CD4-positive, alpha-beta memory T cell (primary cell): ENCODE data around the gene COL5A2. TPM values are rescaled to one million over a fixed set of nuclear protein-coding genes. Genes with fewer than 3 reads are reported as not detected.

Experiments used
- CTCF ChIA-PET: fragments of 350-600 bp; sonication (Branson Sonifier 250); formaldehyde crosslinking; loops from one replicate; lab custom pipeline; 2021; ENCODE audit warnings: inconsistent platforms; ENCODE audit not compliant: partially characterized antibody; lab: Charles Lee
- POLR2A ChIA-PET: fragments of 350-600 bp; sonication (Branson Sonifier 250); formaldehyde crosslinking; loops from one replicate; lab custom pipeline; 2021; ENCODE audit not compliant: partially characterized antibody; lab: Charles Lee
- DNase-seq, 5 donors: peaks; one replicate each; pipeline versions ENCODE4 v3.0.0 to v3.0.0-alpha.2; 2020 to 2022; ENCODE audit warnings: mixed read lengths in 1 of 5
- H3K27ac ChIP-seq: one replicate; pipeline ENCODE4 v1.7.0; 2013; ENCODE audit warnings: low read depth, low read length
- H3K27me3 ChIP-seq: 2 replicates; pipeline ENCODE4 v1.7.0; 2013; ENCODE audit warnings: mild to moderate bottlenecking, low read length, moderate library complexity; ENCODE audit not compliant: insufficient read depth
- H3K36me3 ChIP-seq: 2 replicates; pipeline ENCODE4 v1.7.0; 2013; ENCODE audit warnings: mild to moderate bottlenecking, low read length, moderate library complexity; ENCODE audit not compliant: insufficient read depth
- H3K4me1 ChIP-seq: 2 replicates; pipeline ENCODE4 v1.7.0; 2013; ENCODE audit warnings: mild to moderate bottlenecking, low read length, moderate library complexity; ENCODE audit not compliant: insufficient read depth
- H3K4me3 ChIP-seq, 2 donors: one replicate each; pipeline ENCODE4 v1.7.0; 2013; ENCODE audit warnings: low read length in 2 of 2, mild to moderate bottlenecking in 1 of 2
- H3K9me3 ChIP-seq, 2 donors: one replicate each; pipeline ENCODE4 v1.7.0; 2013; ENCODE audit warnings: low read length in 2 of 2, control low read depth in 1 of 2; ENCODE audit not compliant: control insufficient read depth in 1 of 2
- H3K27ac Mint-ChIP-seq, 7 donors: one replicate each; pipeline ENCODE4 v1.8.0; 2020 to 2021; ENCODE audit warnings: mixed read lengths in 7 of 7, mild to moderate bottlenecking in 6 of 7, inconsistent platforms in 3 of 7, moderate library complexity in 3 of 7
- H3K27me3 Mint-ChIP-seq, 2 donors: one replicate each; pipeline ENCODE4 v1.8.0; 2020 to 2021; ENCODE audit warnings: mixed read lengths in 2 of 2
- H3K36me3 Mint-ChIP-seq, 2 donors: one replicate each; pipeline ENCODE4 v1.8.0; 2020 to 2021; ENCODE audit warnings: mixed read lengths in 2 of 2, inconsistent platforms in 1 of 2, mild to moderate bottlenecking in 1 of 2
- H3K4me1 Mint-ChIP-seq, 4 donors: one replicate each; pipeline ENCODE4 v1.8.0; 2020 to 2021; ENCODE audit warnings: mixed read lengths in 4 of 4, mild to moderate bottlenecking in 1 of 4
- H3K4me3 Mint-ChIP-seq, 8 donors: one replicate each; pipeline ENCODE4 v1.8.0; 2020 to 2021; ENCODE audit warnings: mixed read lengths in 8 of 8, mild to moderate bottlenecking in 7 of 8, moderate library complexity in 6 of 8, inconsistent platforms in 3 of 8
- H3K9me3 Mint-ChIP-seq, 8 donors: one replicate each; pipeline ENCODE4 v1.8.0; 2020 to 2021; ENCODE audit warnings: mixed read lengths in 8 of 8, mild to moderate bottlenecking in 5 of 8, inconsistent platforms in 3 of 8, moderate library complexity in 1 of 8
- intact Hi-C: fragments of 100-400 bp; cut with micrococcal nuclease; formaldehyde crosslinking; loops from one replicate; pipeline ENCODE4 v1.15.1; 2023
- polyA plus RNA-seq, 2 donors: library from polyadenylated mRNA; unstranded; fragments of 300-500 nt; fragmentation: Illumina TruSeq; gene quantifications; one replicate each; pipeline ENCODE4 v1.2.3, GENCODE V29; 2021
- total RNA-seq, 2 experiments: library from RNA; stranded (reverse); gene quantifications; one replicate each; pipeline ENCODE4 v1.2.3, GENCODE V29; 2021

Gene COL5A2
- total and polyA plus RNA-seq, 4 experiments from 2014 or later = 0.05 to 1.2 (median 1.1) TPM; not detected in 1

- no peaks in the 10 kb centered on the region for H3K36me3 Mint-ChIP-seq
- H3K27me3 Mint-ChIP-seq = no peaks in the 10 kb centered on the region
- CTCF ChIA-PET = interaction anchor here (0.9 to 1.0 kb wide), 2 partner anchors 54 to 140 kb away, joined by 3 to 6 read pairs; no protein-coding TSS in a partner anchor
- no peaks in the 10 kb centered on the region for H3K27me3 ChIP-seq
- POLR2A ChIA-PET = no interaction called here
- no peak overlapping the region for H3K4me3 Mint-ChIP-seq
- H3K4me3 ChIP-seq = no peak overlapping the region
- DNase-seq = no peak
- H3K9me3 Mint-ChIP-seq = no peaks in the 10 kb centered on the region
- no peaks in the 10 kb centered on the region for H3K36me3 ChIP-seq
- H3K27ac ChIP-seq = no peak overlapping the region
- no peaks in the 10 kb centered on the region for H3K4me1 Mint-ChIP-seq
- intact Hi-C loops = no loop called here
- no peak overlapping the region for H3K27ac Mint-ChIP-seq
- H3K9me3 ChIP-seq = no peaks in the 10 kb centered on the region
- H3K4me1 ChIP-seq = no peaks in the 10 kb centered on the region
Measured at GRCh38 chr2:189147989-189148388, 31.6 kb downstream of the COL5A2 start.

GRCh38 chr2:189147361-189147760, 32.2 kb downstream of the COL5A2 start:
- ChIA-PET POLR2A (no interaction called here), CTCF (no interaction called here)
- Histone ChIP-seq H3K27me3 (no peaks in the 10 kb centered on the region), H3K4me3 (no peak overlapping the region), H3K9me3 (no peaks in the 10 kb centered on the region), H3K4me1 (no peaks in the 10 kb centered on the region), H3K27ac (no peak overlapping the region), H3K36me3 (no peaks in the 10 kb centered on the region)
- Mint-ChIP-seq H3K4me1 (no peaks in the 10 kb centered on the region), H3K27me3 (no peaks in the 10 kb centered on the region), H3K9me3 (no peaks in the 10 kb centered on the region), H3K36me3 (no peaks in the 10 kb centered on the region), H3K27ac (no peak overlapping the region), H3K4me3 (no peak overlapping the region)
- intact Hi-C loops = no loop called here
- no peak for DNase-seq

DNA sequence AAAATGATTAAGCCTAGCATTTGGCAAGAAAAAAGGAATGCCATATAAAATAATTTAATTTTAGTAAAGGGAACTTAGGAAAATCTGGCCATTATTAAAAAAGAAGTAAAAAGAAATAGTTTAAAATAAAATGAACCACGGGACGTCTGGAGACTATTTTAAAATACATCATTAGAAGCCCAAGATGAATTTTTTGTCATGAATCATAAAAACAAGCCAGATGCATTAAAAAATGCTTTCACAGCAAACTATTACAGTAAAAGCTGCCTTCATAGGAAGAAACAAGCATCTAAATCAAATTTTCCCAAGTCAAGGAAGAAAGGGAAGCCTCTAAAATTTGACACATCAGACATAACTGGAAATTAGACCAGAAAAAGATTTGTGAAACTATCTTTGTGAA, 33.0 kb downstream of the COL5A2 start:
- H3K4me1 ChIP-seq = no peaks in the 10 kb centered on the region
- no peak overlapping the region for H3K27ac ChIP-seq
- no peaks in the 10 kb centered on the region for H3K4me1 Mint-ChIP-seq
- H3K4me3 ChIP-seq = no peak overlapping the region
- no peak overlapping the region for H3K27ac Mint-ChIP-seq
- no peak for DNase-seq
- H3K36me3 ChIP-seq = no peaks in the 10 kb centered on the region
- H3K36me3 Mint-ChIP-seq = no peaks in the 10 kb centered on the region
- ChIA-PET POLR2A (no interaction called here), CTCF (no interaction called here)
- H3K9me3 ChIP-seq = no peaks in the 10 kb centered on the region
- intact Hi-C loops = no loop called here
- H3K9me3 Mint-ChIP-seq = no peaks in the 10 kb centered on the region
- no peak overlapping the region for H3K4me3 Mint-ChIP-seq
- H3K27me3 Mint-ChIP-seq = no peaks in the 10 kb centered on the region
- no peaks in the 10 kb centered on the region for H3K27me3 ChIP-seq

DNA sequence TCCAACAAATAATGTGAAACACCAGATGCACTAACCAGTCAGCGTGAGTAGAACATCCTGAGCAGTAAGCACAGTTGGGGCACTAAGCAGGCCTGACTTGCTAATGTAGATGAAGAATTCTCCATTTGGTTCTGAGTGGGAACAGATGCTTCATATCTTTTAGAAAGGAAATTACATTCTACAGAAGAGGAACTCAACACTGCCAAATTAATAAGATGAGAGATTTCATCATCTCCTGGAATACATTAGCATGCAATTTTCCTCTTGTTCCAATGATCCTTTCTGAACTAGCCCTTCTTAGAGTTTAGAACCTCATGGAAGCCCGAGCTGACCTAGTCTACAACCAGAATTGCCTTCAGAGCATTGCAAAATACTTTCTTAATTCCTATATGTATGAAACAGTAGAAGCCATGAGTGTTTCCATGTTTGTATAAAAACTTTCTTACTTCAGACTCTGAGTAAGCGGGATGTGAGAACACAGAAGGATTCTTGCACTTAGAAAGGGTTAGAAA, 34.8 kb downstream of the COL5A2 start:
- Mint-ChIP-seq H3K4me3 (no peak overlapping the region), H3K36me3 (no peaks in the 10 kb centered on the region), H3K9me3 (no peaks in the 10 kb centered on the region), H3K27me3 (no peaks in the 10 kb centered on the region), H3K27ac (no peak overlapping the region), H3K4me1 (no peaks in the 10 kb centered on the region)
- Histone ChIP-seq H3K27ac (no peak overlapping the region), H3K27me3 (no peaks in the 10 kb centered on the region), H3K4me1 (no peaks in the 10 kb centered on the region), H3K4me3 (no peak overlapping the region), H3K36me3 (no peaks in the 10 kb centered on the region), H3K9me3 (no peaks in the 10 kb centered on the region)
- no peak for DNase-seq
- intact Hi-C loops = no loop called here
- ChIA-PET POLR2A (no interaction called here), CTCF (no interaction called here)

GRCh38 chr2:189143925-189144324, 35.6 kb downstream of the COL5A2 start:
- H3K36me3 Mint-ChIP-seq = no peaks in the 10 kb centered on the region
- H3K9me3 Mint-ChIP-seq = no peaks in the 10 kb centered on the region
- no peaks in the 10 kb centered on the region for H3K9me3 ChIP-seq
- H3K27ac Mint-ChIP-seq = no peak overlapping the region
- H3K27ac ChIP-seq = no peak overlapping the region
- no peaks in the 10 kb centered on the region for H3K36me3 ChIP-seq
- H3K27me3 ChIP-seq = no peaks in the 10 kb centered on the region
- CTCF ChIA-PET = interaction anchor here (1.3 to 2.6 kb wide), 7 partner anchors 9 to 268 kb away, joined by 3 to 27 read pairs (median 15); no protein-coding TSS in a partner anchor
- no peaks in the 10 kb centered on the region for H3K27me3 Mint-ChIP-seq
- DNase-seq = no peak
- POLR2A ChIA-PET = no interaction called here
- no peaks in the 10 kb centered on the region for H3K4me1 ChIP-seq
- H3K4me3 ChIP-seq = no peak overlapping the region
- no peaks in the 10 kb centered on the region for H3K4me1 Mint-ChIP-seq
- intact Hi-C loops = loop anchor here (1.0 kb wide), 4 partner anchors 50 to 268 kb away; no protein-coding TSS in a partner anchor
- no peak overlapping the region for H3K4me3 Mint-ChIP-seq

DNA sequence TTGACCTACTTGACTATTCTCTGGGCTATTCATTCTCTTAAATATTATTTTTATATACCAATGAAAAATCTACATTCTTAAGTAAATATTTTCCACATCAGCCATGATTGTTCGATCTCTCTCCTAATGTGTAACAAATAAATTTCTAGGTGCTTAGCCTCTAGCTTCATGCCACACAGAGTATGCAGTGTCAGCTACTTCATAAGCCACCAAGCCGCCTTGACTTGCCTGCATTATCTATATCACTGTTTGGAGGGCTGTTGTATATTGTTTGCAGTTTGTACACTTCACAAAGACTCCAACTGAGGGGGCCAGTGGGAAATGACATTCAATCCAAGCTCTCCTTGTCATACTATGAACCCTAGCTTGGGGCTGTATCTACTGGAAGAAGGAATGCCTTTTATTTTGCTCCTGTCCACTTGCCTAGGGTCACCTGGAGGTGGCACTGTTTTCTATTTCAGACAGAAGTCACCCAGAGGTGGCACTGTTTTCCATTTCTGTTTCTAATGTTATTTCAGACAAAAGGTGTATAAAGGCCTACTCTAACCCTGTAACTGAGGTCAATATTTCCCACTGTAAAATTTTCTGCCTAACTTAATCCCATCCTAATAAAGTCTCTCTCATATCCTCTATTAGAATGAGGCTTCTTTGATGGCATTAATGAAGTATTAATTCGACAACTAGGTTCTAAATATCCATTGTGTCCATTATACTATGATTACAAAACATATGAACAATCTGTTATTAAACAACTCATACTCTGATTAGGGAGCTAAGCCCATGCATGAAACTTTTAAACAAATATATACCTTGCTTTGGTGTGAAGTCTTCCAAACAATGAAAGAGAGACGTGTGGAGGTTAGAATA, 36.4 kb downstream of the COL5A2 start:
- Mint-ChIP-seq H3K36me3 (no peaks in the 10 kb centered on the region), H3K9me3 (no peaks in the 10 kb centered on the region), H3K27ac (no peak overlapping the region), H3K4me1 (no peaks in the 10 kb centered on the region), H3K4me3 (no peak overlapping the region), H3K27me3 (no peaks in the 10 kb centered on the region)
- Histone ChIP-seq H3K9me3 (no peaks in the 10 kb centered on the region), H3K27ac (no peak overlapping the region), H3K36me3 (no peaks in the 10 kb centered on the region), H3K4me3 (no peak overlapping the region), H3K4me1 (no peaks in the 10 kb centered on the region), H3K27me3 (no peaks in the 10 kb centered on the region)
- POLR2A ChIA-PET = no interaction called here
- intact Hi-C loops = loop anchor here (1.0 kb wide), 4 partner anchors 49 to 269 kb away; no protein-coding TSS in a partner anchor
- CTCF ChIA-PET = interaction anchor here (0.6 to 2.6 kb wide), 22 partner anchors 9 to 978 kb away, joined by 3 to 27 read pairs (median 3); no protein-coding TSS in a partner anchor
- DNase-seq = peak; percentile 52 to 62 (median 54)

DNA sequence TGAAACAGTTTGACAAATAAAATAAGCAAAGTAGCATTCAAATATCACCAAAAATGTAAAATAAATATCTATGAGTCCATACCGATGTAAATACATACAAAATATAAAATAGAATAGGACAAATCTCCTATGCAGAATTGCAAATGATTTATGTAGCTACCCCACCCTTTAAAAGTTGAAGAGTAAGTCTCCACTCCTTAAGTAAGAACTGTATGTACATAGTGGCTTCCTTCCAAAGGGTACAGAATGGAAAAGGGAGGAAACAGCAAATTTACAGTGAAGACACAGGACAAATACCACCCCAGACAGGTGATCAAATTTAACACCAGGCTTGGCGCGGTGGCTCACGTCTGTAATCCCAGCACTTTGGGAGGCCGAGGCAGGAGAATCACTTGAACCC, 40.8 kb downstream of the COL5A2 start:
- DNase-seq = no peak
- Mint-ChIP-seq H3K4me3 (no peak overlapping the region), H3K4me1 (no peaks in the 10 kb centered on the region), H3K27ac (no peak overlapping the region), H3K36me3 (no peaks in the 10 kb centered on the region), H3K9me3 (no peaks in the 10 kb centered on the region), H3K27me3 (no peaks in the 10 kb centered on the region)
- no peaks in the 10 kb centered on the region for H3K36me3 ChIP-seq
- intact Hi-C loops = no loop called here
- no peak overlapping the region for H3K4me3 ChIP-seq
- CTCF ChIA-PET = no interaction called here
- H3K9me3 ChIP-seq = no peaks in the 10 kb centered on the region
- POLR2A ChIA-PET = no interaction called here
- H3K27me3 ChIP-seq = no peaks in the 10 kb centered on the region
- no peak overlapping the region for H3K27ac ChIP-seq
- H3K4me1 ChIP-seq = no peaks in the 10 kb centered on the region
